ENCODE measurements around the gene OPA3.
A peak's percentile ranks its signal among the peaks of the same experiment; 100 is the strongest.

The OPA3 gene

DNA sequence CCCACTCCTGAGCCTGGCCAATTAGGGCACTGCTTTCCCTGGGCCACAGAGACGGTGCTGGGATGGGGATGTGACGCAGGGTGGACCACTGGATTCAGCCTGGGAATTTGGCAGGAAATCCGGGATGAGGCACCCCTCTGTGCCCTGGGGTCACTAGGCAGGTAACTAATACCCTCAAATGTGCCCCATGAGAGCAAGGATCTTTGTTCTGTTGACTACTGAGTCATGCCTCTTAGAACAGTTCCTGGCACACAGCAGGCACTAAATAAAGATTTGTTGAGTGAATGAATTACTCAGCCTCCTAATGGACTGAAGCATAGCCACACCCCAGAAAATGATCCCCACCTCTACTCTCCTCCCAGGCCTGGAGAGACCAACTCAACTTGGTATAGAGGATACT, 15.9 kb downstream of the OPA3 start:
- no peak for DNase-seq (ENCODE audit: low read depth in 3 of 3, low spot score in 1 of 3)

DNA sequence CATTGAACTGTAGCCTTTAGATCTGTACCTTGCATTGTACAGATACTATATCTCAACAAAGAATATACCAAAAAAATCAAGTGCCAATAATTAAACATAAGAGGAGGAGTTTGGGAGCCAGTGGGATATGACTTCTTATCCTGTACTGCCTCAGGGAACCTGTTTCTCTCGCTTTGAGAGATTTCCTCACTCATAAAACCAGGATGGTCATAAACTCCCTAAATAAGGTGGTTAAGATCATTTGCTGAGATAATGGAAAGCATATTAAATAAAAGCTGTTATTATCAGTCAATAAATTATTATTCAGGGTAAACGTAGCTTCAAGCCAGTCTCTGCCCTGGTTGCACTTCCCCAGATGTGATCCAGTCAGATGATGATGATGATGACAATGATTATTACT, 17.0 kb downstream of the OPA3 start:
- DNase-seq (ENCODE audit: low read depth in 3 of 3, low spot score in 1 of 3), result no peak

DNA sequence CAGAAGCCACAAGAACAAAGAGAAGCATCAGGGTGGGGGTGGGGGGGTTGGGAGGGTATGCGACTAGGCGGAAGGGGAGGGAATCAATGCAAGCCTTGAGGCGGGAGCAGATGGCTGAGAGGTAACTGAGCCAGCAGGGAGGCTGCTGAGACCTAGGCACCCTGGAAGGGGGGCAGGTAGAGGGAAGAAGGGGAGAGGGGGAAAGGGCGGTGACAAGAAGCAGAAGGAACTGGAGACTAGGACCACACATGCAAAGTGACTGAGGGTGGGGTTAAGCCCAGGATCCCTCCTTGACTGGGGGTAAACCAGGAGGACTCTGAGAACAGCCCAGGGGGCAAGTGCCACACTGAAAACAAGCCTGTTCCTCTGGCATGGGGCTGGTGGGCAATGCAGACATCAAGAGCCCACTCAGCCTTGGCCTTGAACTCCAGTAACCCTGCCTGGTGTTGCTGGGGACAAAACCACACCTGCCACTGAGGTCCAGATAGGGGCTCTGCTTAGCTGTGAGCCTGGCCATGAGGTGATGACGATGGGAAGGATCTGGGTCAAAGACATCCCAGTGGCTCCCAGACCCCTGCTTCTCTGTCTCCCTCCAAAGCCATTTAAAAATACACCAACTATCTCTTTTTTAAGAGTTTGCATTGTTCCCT, 20.3 kb downstream of the OPA3 start:
- DNase-seq (ENCODE audit: low read depth in 3 of 3, low spot score in 1 of 3), result no peak

DNA sequence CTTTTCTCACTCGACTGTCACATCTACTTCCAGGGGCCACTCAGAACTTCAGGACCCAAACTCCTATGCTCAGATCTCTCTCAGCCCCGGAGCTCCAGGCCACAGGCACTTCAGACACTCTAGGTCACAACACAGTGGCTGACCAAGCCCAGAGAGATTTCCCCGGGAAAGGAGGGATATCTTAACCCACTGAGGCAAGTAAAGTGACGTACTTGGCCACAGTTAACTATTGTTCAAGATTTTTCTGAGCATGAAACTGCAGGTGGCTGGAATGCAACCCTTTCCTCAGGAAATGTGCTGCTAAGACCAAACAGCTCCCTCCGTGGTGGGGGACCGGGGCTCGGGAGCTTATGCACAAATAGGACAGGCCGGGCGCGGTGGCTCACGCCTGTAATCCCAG, 23.9 kb downstream of the OPA3 start:
- no peak for DNase-seq (ENCODE audit: low read depth in 3 of 3, low spot score in 1 of 3)

DNA sequence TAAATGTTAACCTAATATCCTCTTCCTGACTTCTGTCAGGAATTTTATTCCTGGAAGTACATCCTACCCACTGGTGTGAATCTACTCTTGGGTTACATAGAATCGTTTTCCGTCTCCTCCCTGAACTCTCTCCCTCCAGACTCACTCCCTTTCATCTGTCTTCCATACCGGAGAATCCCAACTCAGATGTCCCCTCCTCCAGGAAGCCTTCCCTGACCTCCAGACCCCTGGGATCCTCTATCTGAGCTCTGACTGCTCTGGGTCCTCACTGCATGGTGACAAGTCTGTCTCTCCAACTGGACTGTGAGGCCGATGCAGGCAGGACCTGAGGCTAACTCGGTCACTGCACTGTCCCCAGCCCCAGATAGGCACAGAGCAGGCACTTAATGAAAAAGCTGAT, 24.6 kb downstream of the OPA3 start:
- no peak for DNase-seq (ENCODE audit: low read depth in 3 of 3, low spot score in 1 of 3)

DNA sequence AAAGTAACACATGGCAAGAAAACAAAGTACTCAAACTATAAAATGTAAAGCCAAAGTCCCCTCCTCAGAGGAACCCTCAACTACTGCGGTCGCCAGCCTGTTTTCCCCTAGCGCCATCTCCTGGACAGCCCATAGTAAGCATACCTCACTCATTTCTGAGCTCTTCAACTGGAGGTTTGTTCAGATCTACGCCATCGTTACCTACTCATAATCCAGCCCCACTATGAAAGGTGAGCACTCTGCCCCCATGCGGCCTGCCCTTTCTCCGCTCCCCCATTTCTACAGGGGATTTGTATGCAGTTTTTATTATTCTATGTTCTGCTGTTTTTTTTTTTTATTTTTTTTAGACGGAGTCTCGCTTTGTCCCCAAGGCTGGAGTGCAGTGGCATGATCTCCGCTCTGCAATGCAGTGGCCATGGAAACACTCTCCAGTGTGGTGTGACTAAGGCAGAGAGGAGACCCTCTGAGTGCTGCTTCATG, 26.2 kb downstream of the OPA3 start:
- peak; percentile 27 to 37 (median 28) for DNase-seq (ENCODE audit: low read depth in 3 of 3, low spot score in 1 of 3)

- DNase-seq (ENCODE audit: low read depth in 3 of 3, low spot score in 1 of 3), result no peak
Observed at GRCh38 chr19:45556835-45557234, 27.8 kb downstream of the OPA3 start.

- DNase-seq (ENCODE audit: low read depth in 3 of 3, low spot score in 1 of 3), result no peak
Observed at GRCh38 chr19:45554481-45554880, 30.1 kb downstream of the OPA3 start.

GRCh38 chr19:45553464-45553863, 31.1 kb downstream of the OPA3 start:
- no peak for DNase-seq (ENCODE audit: low read depth in 3 of 3, low spot score in 1 of 3)

DNA sequence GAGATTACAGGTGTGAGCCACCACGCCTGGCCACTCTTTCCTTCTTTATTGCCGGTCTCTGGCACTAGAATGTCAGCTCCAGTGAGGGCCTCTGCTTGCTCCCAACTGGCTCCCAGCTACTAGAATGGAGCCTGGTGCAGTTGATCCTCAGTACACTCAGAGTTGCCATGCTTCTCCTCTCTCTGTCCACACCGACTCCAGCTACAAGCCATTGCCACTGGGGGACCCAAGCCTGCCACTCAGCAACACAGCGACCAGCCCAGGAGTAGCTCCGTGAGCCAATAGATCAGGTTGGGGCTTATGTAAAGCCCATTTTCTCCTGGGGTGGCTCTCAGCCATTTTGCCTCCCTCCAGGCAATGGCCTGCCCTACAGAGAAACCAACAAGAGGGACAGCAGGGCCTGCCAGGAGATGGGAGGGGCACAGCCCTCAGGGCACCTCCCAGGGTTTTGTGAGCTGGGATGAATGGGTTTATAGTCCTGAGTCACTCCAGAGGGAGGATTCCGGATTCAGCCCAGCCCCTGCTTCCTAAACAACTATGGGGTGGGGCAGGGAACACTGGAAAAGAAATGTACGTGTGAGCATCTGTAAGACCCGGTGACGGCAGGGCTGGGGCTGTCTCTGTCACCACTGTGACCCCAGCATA, 36.5 kb downstream of the OPA3 start:
- no peak for DNase-seq (ENCODE audit: low read depth in 3 of 3, low spot score in 1 of 3)

GRCh38 chr19:45547211-45547770, 37.3 kb downstream of the OPA3 start:
- no peak for DNase-seq (ENCODE audit: low read depth in 3 of 3, low spot score in 1 of 3)

- no peak for DNase-seq (ENCODE audit: low read depth in 3 of 3, low spot score in 1 of 3)
Observed at GRCh38 chr19:45542234-45542668, 42.4 kb downstream of the OPA3 start.

GRCh38 chr19:45539459-45539858, 45.1 kb downstream of the OPA3 start:
- no peak for DNase-seq (ENCODE audit: low read depth in 3 of 3, low spot score in 1 of 3)

- no peak for DNase-seq (ENCODE audit: low read depth in 3 of 3, low spot score in 1 of 3)
Observed at GRCh38 chr19:45531349-45531748, 53.3 kb downstream of the OPA3 start.

- no peak for DNase-seq (ENCODE audit: low read depth in 3 of 3, low spot score in 1 of 3)
Observed at GRCh38 chr19:45529420-45529785, 55.2 kb downstream of the OPA3 start.

- no peak for DNase-seq (ENCODE audit: low read depth in 3 of 3, low spot score in 1 of 3)
Observed at GRCh38 chr19:45528744-45529419, 55.7 kb downstream of the OPA3 start.

GRCh38 chr19:45528149-45528743, 56.4 kb downstream of the OPA3 start:
- no peak for DNase-seq (ENCODE audit: low read depth in 3 of 3, low spot score in 1 of 3)

GRCh38 chr19:45527731-45528130, 56.9 kb downstream of the OPA3 start:
- DNase-seq (ENCODE audit: low read depth in 3 of 3, low spot score in 1 of 3), result no peak

GRCh38 chr19:45526971-45527370, 57.6 kb downstream of the OPA3 start:
- DNase-seq (ENCODE audit: low read depth in 3 of 3, low spot score in 1 of 3), result no peak

- no peak for DNase-seq (ENCODE audit: low read depth in 3 of 3, low spot score in 1 of 3)
Observed at GRCh38 chr19:45526143-45526542, 58.5 kb downstream of the OPA3 start.

GRCh38 chr19:45524575-45525129, 60.0 kb downstream of the OPA3 start:
- no peak for DNase-seq (ENCODE audit: low read depth in 3 of 3, low spot score in 1 of 3)
